Muscle of arm (tissue), 14 donors: ENCODE results near the gene FPR2. TPM values are rescaled to one million over a fixed set of nuclear protein-coding genes. Genes with fewer than 3 reads are reported as not detected.
"Not testable (repeated sequence)": the region's sequence is repeated elsewhere in the genome, so short reads cannot be mapped to it uniquely, and the experiment has no call there.

Experiments used
- DNase-seq: peaks from one replicate; pipeline ENCODE4 v3.0.0-alpha.2; 2013
- long read RNA-seq, 11 donors: transcript quantifications; one replicate each; lab custom pipeline, GENCODE V29; 2026
- polyA plus RNA-seq, 12 donors: library from polyadenylated mRNA; unstranded; fragments of 120-200 nt; gene quantifications; one replicate each; pipeline ENCODE4 v1.2.1, GENCODE V29; 2013; ENCODE audit not compliant: insufficient read length in 12 of 12

The FPR2 gene, protein sequence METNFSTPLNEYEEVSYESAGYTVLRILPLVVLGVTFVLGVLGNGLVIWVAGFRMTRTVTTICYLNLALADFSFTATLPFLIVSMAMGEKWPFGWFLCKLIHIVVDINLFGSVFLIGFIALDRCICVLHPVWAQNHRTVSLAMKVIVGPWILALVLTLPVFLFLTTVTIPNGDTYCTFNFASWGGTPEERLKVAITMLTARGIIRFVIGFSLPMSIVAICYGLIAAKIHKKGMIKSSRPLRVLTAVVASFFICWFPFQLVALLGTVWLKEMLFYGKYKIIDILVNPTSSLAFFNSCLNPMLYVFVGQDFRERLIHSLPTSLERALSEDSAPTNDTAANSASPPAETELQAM
- polyA plus RNA-seq = 1 to 10 TPM in 1 of 12 donors, under 1 TPM in 8, not detected in 3; 0.13 to 1.4 (median 0.24) TPM
- long read RNA-seq, donor 1 = 0 reads
- long read RNA-seq, donor 2 = 0 reads
- long read RNA-seq, donor 3 = 0 reads
- long read RNA-seq, donor 4 = 0 reads
- long read RNA-seq, donor 5, partial matches to known transcripts = 0 of 1 reads
- long read RNA-seq, donor 5, other reads (novel, unspliced or antisense) = 0 of 1 reads
- long read RNA-seq, donor 6 = 0 reads
- long read RNA-seq, donor 7 = 0 reads
- long read RNA-seq, donor 8 = 0 reads
- long read RNA-seq, donor 9 = 0 reads
- long read RNA-seq, donor 10 = 0 reads
- long read RNA-seq, donor 11 = 0 reads

DNA sequence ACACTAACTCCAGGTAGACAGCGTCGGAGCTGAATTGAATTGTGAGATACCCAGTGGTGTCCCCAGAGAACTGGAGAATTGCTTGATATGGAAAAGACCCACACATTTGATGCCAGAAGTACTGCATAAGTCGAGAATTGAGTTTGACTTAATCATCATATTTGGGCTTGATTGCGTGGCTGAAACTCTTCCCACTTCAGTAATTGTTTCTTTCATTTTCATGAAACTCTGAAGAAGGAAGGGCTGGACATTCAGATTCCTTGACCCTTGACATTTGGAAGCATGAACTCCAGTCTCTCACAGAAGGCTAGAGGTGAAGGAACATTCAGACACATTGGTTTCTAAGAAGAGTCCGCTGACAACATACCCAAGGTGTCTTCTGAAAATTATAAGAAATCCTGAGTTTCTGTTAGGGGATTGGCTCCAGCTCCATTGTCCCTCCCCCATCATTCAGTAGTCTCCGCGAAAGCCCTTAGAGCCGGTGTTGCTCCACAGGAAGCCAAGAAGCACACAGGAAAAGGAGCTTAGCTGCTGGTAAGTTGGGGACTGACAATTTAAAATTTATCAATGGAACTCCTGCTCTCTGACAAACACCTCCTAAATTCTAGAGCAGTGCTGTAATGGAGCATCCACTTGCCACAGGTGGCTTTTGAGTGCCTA, at the start of gene FPR2:
Gene FPR2, plus strand, starts transcription at position 484 of the 660 bp plus-strand sequence. CDS start 7,479 bp downstream, outside the sequence.
- no peak for DNase-seq

DNA sequence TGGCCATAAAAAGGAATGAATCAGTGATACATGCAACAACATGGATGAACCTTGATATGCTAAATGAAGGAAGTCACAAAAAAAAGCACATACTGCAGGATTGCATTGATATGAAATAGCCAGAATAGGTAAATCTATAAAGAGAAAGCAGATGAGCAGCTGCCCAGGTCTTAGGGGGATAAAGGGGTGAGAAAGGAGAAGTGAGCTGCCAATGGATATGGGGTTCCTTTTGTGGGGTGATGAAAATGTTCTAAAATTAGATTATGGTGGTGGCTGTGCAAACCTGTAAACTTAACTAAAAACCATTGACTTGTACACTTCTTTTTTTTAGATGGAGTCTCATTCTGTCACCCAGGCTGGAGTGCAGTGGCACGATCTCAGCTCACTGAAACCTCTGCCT, 49.3 kb upstream of the FPR2 start:
- DNase-seq = no peak

DNA sequence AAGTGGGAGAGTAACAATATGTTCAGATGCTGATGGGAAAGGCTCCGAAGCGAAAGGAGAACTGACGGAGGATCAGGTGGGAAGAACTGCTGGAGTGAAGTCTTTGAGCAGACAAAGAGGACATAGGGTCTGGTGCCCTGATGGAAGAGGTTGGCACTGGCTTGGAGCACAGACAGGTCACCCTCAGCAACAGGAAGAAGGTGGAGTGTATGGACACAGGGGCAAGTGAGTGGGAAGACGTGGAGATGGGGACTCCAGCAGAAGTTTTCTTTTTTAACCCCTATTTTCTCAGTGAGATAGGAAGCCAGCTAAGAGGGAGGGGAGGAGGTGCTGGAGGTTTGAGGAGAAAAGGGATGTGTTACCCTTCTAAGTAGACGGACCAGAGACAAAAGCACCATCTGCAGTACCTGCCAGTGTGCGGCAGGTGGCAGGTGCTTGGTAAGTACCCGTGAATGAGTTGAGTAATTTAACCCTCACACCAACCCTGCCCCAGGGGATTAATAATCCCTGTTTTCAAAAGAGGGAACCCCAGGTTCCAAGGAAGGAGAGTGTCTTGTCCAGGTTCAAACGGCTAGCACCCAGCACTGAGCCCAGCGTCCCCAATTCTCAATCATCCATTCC, 48.4 kb upstream of the FPR2 start:
- DNase-seq = no peak

DNA sequence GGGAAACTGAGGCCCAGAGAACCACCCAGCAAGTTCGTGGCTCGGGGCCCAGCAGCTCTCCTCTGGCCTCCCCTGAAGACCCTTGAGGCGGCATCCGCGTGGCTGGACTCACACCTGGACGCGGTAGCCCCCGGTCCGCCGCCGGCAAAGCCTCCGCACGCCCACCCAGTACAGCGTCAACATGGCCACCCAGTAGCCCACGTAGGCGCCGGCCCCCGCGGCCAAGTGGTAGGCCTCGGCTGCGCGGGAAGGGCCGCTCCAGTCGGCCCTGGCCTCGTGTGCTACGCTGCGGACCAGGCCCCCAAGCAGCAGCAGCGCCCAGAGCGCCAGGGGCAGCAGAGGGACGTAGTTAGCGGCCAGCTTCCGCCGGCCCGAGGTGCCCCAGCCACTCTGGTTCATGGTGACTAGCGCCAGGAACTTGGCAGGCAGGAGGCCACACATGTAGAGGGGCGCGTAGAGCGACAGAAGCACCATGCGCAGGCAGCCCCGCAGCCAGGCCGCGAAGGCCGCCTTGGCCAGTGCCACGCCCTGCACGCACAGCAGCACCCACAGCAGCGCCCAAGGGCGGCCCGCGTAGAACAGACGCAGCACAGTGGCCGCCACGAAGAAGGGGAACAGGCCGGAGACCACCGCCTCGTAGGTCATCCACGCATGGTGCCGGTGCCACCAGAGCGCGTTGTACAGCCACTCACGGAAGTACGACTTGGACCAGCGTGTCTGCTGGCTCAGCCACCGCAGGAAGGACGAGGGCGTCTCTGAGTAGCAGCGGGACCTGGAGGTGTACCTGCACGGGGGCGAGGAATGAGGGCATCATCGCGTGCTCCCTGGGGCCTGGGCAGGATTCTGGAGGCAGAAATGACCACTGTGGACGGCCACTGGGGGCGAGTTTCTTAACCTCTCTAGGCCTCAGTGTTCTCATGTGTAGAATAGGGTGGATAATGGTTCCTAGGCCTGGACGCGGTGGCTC, 47.4 kb upstream of the FPR2 start:
- DNase-seq = no peak

DNA sequence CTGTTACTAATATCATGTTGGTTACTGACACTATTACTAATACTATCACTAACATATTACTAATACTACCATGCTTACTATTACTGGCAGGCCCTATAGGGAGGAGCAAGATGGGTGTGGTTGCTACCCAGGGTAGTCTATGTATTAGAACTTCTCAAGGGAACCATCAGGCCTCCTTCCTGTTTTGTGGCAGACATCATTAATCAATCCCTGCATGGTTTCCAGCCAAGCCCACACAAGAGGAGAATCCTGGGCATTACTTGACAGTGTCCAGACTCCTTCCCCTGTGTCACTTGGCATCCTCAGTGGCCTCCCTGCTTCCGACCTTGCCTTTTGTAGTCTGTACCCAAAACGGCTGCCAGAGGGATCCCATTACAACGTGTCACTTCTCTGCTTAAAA, 46.1 kb upstream of the FPR2 start:
- no peak for DNase-seq

DNA sequence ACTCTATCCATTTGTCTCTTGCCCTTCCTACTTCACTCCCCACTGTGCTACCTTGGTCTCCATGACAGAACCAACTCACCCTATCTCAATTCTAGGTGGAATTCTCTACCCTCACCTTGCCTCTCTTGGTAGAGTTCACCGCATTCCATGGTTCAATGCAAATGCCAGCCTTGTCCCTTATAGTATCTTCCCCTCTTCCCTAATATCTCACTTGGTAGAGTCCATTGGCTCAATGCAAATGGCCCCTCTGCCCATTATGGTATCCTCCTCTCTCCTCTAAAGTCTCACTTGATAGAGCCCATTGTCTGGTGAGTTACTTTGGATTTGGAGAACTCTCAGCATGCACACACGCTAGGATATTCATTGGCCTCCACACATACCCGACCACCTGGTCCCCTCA, 45.1 kb upstream of the FPR2 start:
- no peak for DNase-seq

DNA sequence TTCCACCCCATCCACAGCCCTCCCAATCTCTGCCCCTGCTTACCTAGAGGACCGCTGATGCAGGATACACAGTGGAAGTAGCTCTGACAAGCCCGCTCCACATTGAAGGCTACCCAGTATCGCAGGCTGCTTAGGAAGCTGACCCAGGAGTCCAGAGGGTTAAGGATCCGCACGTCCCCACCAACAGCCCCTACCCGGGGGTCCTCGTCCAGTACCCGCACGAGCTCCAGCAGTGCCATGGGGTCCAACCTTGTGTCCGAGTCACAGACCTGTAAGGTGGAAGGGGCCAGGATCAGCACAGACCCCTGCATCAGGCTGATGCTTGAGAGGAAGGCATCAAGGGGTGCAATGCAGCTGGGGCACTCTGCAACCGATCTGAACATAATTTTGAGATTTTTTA, 44.1 kb upstream of the FPR2 start:
- DNase-seq = no peak

DNA sequence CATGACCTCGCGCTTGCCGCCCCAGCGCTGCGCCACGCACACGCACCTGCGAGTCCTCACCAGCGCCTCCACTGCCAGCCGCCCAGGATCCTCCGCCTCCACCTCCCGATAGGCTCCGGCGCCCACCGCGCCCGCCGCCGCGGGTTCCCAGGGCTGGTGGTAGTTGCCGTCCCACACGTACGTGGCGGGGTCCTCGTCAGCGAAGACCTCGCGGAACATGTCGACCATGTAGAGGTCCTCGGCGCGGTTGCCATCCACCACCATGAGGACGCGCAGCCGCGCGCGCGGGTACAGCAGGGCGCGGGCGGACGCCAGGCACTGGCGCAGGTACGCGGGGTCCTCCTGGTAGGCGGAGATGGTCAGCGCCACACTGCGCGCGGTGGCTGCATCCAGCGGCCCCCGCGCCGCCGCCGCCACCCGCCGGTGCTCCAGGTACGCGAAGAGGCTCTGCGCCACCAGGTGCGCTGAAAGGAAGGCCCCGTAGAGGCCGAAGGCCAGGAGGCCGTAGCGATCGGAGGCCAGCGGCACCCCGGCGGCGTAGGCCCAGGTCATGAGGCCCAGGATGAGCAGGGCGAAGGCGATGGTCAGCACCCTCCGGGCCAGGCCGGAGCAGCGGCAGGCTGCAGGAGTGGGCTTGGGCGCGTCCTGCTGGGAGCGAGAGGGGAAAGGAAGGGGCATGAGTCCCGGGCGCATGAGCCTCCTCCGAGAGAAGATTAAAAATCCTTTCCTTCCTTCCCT, 41.6 kb upstream of the FPR2 start:
- DNase-seq = no peak

DNA sequence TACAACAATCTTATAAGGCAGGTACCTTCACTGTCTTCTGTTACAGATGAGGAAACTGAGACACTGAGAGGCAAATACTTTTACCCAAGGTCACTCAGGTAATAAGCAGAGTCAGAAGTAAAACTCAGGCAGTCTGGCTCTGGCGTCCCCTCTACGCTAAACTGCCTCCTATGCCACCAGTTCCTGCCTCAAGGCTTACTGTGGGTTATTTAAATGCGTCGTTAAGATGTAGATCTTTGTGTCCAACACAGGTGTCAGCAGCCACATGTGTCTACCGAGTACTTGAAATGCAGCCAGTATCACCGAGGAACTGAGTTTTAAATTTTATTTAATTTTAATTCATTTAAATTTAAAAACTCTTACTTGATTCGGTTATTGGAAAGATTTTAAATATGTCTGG, 39.1 kb upstream of the FPR2 start:
- no peak for DNase-seq

DNA sequence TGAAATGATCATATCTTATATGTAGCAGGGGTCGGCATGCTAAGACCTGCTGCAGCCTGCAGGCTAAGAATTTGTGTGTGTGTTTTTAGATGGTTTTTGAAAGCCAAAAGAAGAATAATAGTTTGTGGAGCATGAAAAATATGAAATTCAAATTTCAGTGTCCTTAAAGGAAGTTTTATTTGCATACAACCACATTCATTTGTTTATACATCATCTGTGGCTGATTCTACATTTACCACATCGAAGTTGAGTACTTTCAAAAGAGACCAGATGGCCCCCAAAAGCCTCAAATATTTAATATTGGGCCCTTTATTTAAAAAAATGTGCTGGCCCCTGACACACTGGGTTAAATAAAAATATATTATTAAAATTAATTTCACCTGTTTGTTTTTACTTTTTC, 38.5 kb upstream of the FPR2 start:
- DNase-seq = no peak

DNA sequence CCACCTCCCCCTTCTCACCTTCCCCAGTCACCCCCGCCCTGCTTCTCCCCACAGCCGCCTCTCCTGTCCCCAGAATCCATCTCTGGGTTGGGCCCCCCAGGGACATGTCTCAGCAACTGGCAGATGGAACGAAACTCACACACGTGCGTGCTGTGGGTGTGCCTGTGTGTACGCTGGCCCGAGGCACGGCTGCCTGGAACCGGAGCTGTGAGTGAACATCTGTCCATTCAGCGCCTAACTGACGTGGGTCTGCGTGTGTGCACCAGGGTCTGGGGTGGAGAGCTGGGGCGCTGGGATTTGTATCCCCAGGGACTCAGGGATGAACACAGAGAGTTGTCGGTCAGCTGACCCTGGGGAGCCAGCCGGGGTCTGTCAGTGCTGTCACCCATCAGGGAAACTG, 36.4 kb upstream of the FPR2 start:
- DNase-seq = peak; percentile 23

DNA sequence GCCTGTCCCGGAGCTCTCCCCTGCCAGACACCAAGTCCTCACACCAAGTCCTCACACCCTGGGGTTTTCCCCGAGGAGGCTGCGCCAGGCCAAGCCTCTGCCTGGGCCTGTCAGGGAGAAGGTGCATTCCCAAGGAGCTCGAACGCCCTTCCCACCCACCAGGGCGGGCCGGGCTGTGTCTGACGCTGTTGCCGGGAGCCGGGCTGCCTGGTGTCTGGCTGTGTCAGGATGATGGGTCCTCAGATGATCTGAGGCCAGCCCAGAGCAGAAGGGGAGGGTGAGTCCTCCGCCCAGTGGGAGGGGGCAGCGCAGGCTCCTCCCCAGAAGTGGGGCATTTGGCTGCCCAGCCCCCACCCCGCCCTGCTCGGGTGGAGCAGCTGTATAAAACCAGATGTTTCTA, 34.9 kb upstream of the FPR2 start:
- DNase-seq = no peak

DNA sequence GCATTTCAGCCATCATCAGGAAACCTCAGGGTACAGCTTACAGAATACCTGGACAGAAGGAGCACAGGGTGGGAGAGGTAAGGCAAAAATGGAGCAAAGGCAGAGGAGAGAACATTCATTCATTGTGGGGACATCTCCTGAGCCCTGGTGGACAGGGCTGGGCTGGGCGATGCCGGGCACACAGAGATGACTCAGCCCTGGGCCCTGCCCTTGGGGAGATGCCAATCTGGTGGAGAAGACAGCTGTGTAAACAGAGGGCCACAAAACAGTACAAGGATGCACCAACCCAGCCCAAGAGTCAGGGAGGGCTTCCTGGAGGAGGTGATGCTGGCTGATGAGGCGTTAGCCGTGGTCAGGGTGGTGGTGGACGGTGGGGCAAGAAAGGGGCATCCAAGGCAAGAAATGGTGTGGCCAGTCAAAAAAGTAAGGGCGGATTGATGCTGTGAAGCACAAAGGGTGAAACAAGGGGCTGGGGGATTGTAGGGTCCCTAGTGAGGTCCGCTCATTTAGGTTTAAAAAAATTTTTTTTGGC, 33.6 kb upstream of the FPR2 start:
- no peak for DNase-seq

DNA sequence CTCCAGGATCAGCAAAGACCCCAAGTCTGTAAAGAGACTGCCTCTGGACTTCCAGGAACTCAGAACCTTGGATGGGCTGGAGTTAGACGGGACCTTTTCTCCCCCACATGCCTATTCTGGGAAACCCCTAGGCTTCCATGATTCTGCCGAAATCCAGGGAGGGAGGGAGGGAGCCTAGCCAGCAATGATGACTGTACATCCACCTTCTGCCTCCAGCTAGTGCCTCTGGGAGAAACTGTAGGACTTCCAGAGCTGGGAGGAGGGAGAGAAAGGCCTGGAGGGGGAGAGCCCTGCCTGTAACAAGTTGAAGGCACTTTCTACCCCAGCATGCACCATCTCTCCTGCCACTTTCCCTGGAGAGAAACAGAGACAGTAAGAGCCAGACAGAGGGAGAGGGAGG, 31.2 kb upstream of the FPR2 start:
- no peak for DNase-seq

DNA sequence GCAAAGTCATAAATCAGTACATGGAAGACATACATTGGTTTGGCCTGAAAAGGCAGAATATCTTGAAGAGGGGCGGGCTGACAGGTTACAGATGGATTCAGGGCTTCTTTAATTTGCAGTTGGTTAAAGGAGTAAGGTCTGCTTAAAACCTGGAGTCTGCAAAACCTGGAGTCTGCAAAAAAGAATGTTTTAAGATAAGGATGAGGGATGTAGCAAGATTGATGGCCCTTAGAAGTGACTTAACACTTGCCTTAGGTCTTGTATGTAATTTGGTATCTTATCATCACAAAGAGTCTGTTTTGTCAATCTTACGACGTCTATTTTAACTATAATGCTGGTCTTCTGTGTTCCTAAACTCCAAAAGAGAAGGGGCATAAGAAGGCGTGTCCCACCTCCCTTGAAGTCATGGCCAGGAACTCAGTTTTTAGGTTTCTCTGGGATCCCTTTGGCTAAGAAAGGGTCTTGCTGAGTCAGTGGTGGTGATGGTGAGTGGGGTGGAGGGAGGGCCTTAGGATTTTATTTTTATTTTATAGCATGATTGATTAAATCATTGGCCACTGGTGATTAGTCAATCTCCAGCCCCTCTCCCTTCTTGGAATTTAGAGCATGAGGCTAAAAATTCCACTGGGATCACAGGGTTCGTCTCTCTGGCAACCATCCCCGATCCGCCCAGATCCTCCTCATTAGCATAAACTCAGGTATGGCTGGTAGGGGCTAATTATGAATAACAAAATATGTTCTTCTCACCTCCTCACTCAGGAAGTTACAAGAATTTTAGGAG, 27.0 kb upstream of the FPR2 start:
- DNase-seq = no peak

DNA sequence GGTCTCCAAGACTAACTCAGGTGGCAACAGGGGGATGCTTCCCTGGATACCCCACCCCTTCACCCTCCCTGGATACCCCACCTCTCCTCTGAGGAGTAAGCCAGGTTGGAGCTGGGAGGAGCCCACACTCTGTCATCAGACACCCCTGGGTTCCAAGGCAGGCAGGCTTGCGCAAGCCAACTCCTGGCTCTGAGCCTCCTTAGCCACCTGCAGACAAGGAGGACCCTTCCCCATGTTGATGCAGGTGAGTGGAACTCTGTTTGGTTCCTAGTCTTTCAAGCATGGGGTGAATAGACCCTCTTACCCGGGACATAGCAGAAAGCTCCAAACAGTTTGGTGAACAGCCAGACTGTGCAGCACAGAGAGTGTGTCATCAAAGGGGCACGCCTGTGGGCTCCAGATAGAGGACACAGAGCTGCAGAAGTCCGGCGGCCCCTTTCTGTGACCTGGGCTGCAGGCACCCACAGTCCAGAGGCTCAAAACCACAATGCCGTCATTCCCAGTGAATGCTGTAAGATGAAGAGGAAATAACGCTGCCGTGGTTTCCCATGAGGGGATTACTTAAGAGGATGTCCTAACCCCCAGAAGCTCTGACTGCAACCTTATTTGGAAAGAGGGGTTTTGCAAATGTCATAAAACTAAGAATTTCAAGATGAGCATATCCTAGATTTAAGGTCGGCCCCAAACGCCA, 25.1 kb upstream of the FPR2 start:
- no peak for DNase-seq

DNA sequence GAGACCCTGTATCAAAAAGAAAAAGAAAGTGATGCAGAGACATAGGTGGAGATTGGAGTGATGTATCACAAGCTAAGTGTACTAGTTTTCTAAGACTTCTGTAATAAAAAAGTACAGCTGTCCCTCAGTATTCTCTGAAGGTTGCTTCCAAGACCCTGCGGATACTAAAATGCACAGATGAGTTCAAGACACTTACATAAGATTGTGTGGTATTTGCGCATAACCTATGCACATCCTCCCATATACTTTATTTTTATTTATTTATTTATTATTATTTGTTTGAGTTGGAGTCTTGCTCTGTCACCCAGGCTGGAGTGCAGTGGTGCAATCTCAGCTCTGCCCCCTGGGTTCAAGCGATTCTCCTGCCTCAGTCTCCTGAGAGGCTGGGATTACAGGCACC, 23.6 kb upstream of the FPR2 start:
- no peak for DNase-seq

DNA sequence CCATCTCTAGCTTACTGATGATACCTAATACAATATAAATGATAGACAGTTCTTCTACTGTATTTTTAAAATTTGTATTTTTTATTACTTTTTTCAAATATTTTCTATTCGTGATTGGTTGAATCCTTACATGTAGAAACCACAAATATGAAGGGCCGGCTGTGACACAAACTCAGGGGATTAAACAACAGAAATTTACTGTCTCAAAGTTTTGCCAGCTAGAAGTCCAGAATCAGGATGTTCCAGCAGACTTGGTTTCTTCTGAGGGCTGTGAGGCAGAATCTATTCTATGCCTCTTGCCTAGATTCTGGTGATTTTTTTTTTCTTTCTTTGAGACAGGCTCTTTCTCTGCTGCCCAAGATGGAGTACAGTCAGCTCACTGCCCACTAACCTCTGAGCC, 23.1 kb upstream of the FPR2 start:
- DNase-seq = no peak

DNA sequence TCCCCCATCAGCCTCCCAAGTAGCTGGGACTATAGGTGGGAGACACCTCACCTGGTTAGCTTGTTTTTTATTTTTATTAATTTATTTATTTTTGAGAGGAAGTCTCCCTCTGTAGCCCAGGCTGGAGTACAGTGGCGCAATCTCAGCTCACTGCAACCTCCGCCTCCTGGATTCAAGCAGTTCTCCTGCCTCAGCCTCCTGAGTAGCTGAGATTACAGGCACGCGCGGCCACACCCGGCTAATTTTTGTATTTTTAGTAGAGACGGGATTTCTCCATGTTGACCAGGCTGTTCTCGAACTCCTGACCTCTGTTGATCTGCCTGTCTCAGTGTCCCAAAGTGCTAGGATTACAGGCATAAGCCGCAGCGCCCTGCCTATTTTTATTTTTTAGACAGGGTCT, 22.5 kb upstream of the FPR2 start:
- DNase-seq = not testable (repeated sequence)
